KOPT-K1 (cell line): ENCODE measurements around the gene ABHD15.

Experiments used
- H3K27ac ChIP-seq: fragments of 200-600 bp; sonication (generic); 2 replicates; pipeline ENCODE4 v1.5.1; 2016; ENCODE audit warnings: antibody characterized with exemption, mild to moderate bottlenecking, low read depth, low read length; ENCODE audit not compliant: poor library complexity, severe bottlenecking
- H3K36me3 ChIP-seq: fragments of 200-600 bp; sonication (generic); 2 replicates; pipeline ENCODE4 v1.5.1; 2017; ENCODE audit warnings: antibody characterized with exemption, mild to moderate bottlenecking, low read length, moderate library complexity; ENCODE audit not compliant: insufficient read depth
- H3K9me3 ChIP-seq: fragments of 200-600 bp; sonication (generic); 2 replicates; pipeline ENCODE4 v1.5.1; 2017; ENCODE audit warnings: antibody characterized with exemption, low read length, mild to moderate bottlenecking; ENCODE audit not compliant: insufficient read depth, poor library complexity, severe bottlenecking

Gene ABHD15

GRCh38 chr17:29579866-29580771 is 13.3 kb upstream of the ABHD15 start:
- Histone ChIP-seq H3K9me3 (no peaks in the 10 kb centered on the region), H3K36me3 (peaks cover 88% of the 10 kb centered on the region), H3K27ac (no peak overlapping the region)

DNA sequence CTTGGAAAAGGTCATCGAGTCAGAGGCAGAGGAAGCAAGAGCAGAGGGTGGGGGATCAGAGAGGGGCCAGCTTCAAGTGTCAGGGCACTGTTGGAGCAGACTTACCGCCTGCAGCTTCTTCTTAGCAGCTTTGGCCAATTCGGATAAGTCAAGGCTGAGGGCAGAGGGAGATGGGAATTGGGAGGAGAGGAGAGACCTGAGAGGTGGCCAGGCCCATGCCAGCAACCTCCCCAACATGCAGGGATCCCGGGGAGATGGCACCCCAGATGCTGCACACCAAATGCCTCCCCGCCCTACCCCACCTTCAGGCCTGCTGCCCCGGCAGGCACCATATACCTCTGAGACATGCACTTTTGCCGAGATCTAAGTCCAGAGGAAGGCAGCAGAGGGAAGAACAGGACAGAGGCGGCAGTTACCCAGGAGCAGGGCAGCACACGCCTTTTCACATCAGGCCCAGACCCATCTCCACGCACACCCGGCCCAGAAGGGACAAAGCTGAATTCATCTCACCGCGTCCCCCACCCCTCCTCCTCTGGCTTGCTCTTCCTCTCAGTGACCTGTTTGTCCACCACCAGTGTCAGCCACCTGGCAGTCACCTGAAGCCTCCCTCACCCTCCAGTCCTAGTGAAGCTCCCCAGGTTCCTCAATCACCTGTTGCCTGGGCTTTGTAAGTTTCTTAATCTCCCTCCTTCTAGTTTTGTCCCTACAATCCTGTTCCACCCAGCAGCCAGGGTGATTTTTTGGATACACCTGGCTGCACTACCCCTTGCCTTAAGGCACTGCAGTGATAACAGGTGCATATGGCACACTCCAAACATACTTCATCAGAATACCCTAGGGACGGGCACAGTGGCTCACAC is 12.0 kb upstream of the ABHD15 start:
- H3K36me3 ChIP-seq: peaks cover 99% of the 10 kb centered on the region
- no peaks in the 10 kb centered on the region for H3K9me3 ChIP-seq

DNA sequence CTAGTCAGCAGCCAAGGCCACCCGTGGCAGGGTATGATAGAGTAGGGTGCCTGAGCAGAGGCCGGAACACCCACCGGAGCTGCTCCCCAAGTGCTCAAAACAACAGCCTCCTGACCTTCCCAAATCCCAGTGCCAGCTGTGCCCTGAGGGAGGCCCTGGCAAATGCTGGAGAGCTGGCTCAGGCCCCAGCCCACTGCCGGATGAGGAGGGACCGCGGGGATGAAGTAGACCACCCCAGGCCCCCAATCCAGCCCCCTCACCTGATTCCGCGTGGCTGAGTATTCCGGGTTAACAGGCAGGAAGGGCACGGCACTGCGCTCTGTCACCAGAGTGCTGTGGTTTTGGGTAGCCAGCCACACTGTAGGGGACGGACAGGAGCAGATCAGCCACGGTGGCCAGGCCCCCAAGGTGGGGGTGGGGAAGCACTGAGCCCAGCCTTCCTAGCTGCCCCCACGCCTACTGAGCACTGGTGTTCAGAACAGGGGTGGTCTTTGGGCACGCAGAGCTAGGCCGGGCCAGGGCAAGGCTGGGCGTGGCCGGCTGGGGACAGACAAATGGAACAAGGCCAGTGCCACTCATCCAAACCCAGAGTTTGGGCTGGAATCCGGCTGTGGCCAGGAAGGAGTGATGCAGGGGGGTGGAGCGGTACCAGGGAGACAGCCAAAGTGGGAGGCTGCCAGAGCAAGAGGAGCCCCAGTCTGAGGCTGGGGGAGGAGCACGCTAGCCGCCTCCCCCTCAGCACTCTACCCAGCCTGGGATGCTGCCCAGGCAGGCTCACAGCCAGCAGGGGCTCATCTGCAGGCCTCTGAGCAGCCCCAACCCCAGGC is 10.8 kb upstream of the ABHD15 start:
- Histone ChIP-seq H3K36me3 (peaks cover 97% of the 10 kb centered on the region), H3K27ac (no peak overlapping the region), H3K9me3 (no peaks in the 10 kb centered on the region)

More for the DNA sequence above, 12.0 kb upstream of the ABHD15 start:
- no peak overlapping the region for H3K27ac ChIP-seq

GRCh38 chr17:29577001-29577370 is 10.1 kb upstream of the ABHD15 start:
- no peaks in the 10 kb centered on the region for H3K9me3 ChIP-seq
- H3K27ac ChIP-seq: no peak overlapping the region
- peaks cover 91% of the 10 kb centered on the region for H3K36me3 ChIP-seq

- peaks cover 91% of the 10 kb centered on the region for H3K36me3 ChIP-seq
- H3K9me3 ChIP-seq: no peaks in the 10 kb centered on the region
- no peak overlapping the region for H3K27ac ChIP-seq
Measured at GRCh38 chr17:29576214-29577000, 9.6 kb upstream of the ABHD15 start.

GRCh38 chr17:29575511-29576213 is 8.8 kb upstream of the ABHD15 start:
- Histone ChIP-seq H3K36me3 (peaks cover 90% of the 10 kb centered on the region), H3K27ac (no peak overlapping the region), H3K9me3 (no peaks in the 10 kb centered on the region)

DNA sequence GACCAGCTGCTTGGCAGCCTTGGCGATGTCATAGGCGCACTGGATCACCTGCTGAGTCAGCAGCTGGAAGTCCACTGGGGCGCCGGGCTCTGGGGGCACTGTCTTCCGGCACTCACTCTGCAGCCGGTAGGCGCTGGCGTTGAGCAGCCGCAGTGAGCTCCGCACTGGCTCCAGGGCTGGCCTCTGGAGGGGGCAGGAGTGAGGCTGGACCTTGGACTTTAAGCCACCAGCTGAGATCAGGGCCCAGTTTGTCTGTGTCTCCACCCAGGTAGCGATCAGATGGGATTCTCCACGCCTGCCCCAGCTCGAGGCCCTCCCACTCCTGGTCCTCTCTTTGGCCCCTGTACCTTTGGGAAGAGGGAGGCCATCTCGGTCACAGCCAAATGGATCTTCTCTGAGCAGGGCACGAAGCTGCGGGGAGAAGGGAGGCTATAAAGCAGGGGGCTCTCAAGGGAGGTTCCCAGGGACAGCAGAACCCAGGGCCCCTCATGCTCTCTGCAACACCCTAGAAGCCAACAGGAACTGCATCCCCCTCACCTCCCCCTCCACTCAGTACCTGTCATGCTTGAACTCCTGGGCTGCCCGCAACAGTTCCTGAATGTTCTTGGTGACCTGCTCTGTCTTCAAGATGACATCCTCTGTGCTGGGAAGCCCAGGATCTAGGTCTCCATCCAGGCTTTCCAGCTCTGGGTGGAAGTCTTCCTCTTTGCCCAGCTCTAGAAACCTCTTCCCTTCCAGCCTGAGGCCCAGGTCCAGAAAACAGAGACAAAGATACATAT is 8.1 kb upstream of the ABHD15 start:
- no peak overlapping the region for H3K27ac ChIP-seq
- no peaks in the 10 kb centered on the region for H3K9me3 ChIP-seq
- H3K36me3 ChIP-seq: peaks cover 83% of the 10 kb centered on the region

DNA sequence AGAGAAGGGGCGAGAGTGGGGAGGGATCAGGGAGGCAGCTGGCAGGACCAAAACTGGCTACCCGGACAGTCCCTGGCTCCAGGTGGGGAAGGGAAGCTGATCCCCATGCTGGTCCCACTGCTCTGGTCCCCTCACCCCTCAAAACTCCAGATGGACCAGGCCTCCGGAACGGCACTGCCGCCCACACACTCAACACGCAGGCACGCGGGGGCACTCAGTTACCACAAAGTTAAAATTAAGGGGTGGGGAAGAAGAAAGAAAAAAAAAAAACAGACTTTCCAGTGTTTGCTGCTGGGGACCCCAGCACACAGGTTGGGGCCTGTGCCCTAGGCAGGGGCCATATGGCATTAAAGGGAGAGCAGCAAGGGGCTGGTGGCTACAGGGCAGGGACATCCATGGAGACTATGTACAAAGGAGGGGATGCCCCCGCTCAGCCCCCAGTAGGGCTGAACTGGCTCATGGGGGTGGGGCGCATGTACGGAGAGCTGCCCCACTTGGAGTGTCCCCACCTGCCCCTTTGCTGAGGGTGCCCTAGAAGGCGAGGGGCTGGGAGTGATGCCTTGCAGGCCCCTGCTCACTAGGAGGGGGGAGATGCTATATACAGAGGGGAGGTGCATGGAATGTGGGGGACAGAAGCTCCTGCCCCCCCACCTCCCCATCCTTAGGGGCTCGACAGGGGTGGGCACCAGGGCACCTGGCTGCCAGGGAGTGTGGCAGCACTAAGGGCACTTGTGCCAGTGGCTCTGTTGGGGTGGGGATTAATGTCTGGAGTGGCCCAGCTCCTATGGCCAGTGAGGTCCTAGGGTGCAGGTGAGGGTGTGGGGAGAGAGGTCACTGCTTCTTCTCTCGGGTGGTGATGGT is 7.3 kb upstream of the ABHD15 start:
- Histone ChIP-seq H3K27ac (no peak overlapping the region), H3K36me3 (peaks cover 75% of the 10 kb centered on the region), H3K9me3 (no peaks in the 10 kb centered on the region)

- Histone ChIP-seq H3K9me3 (no peaks in the 10 kb centered on the region), H3K27ac (no peak overlapping the region), H3K36me3 (peaks cover 69% of the 10 kb centered on the region)
Measured at GRCh38 chr17:29573558-29573869, 6.7 kb upstream of the ABHD15 start.

DNA sequence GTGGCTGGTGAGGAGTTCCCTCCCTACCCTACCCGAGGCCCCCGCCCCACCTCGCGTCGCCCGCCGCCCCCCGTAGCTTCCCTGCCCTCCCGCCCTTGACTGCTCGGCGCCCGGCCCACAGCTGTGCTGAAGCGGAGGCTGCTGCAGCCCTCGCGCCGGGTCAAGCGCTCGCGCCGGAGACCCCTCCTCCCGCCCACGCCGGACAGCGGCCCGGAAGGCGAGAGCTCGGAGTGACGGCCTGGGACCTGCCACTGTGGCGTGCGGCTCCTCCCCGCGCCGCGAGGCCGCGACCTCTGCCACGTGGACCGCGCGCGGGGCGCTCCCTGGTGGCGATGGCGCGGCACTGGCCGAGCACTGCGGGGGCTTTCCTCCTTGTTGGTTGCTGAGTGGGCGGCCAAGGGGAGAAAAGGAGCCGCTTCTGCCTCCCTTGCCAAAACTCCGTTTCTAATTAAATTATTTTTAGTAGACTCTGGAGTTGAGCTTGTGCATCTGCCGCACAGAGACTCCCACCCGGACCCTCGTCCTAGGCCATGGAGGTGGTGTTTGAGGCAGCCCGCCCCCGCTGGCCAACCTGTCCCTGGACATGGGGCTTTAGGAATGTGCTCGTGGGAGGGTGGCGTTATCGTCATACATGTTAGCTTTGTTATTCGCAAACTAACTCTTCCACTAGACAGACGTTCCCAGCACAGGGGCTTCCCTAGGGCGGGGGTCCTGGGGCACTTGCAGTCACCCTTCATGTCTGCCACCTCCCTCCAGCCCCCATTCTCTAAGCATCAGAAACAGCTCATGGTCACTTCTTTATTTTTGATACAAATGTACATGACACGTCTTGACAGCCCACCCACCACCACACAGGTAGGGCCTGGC is 6.1 kb upstream of the ABHD15 start:
- Histone ChIP-seq H3K9me3 (no peaks in the 10 kb centered on the region), H3K36me3 (peaks cover 63% of the 10 kb centered on the region), H3K27ac (no peak overlapping the region)

DNA sequence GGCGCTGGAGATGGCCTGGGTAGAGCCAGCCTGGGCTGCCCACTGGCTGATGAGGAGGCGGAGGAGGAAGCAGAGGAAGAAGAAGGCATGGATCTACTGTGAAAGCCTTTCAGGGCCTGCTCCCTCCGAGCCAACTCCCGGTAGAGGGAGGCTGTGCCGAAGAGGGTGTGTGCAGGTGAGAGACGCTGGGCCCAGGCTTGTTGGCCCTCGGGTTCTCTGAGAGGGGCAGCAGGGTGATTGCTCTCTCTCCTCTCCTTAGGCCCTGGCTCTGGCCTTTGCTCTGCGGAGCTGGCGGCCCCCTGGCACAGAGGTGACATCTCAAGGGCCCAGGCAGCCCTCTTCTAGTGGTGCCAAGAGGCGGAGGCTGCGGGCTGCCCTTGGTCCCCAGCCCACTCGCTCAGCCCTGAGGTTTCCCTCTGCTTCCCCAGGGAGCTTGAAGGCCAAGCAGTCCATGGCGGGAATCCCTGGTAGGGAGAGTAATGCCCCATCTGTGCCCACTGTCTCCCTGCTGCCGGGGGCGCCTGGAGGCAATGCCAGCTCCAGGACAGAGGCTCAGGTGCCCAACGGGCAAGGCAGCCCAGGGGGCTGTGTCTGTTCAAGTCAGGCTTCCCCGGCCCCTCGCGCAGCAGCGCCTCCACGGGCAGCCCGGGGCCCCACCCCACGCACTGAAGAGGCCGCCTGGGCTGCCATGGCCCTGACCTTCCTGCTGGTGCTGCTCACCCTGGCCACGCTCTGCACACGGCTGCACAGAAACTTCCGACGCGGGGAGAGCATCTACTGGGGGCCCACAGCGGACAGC is 5.2 kb upstream of the ABHD15 start:
- H3K9me3 ChIP-seq: no peaks in the 10 kb centered on the region
- H3K36me3 ChIP-seq: peaks cover 55% of the 10 kb centered on the region
- no peak overlapping the region for H3K27ac ChIP-seq
